GM12878 (cell line): ENCODE measurements around the gene ATG12. TPM values are rescaled to one million over a fixed set of nuclear protein-coding genes. Genes with fewer than 3 reads are reported as not detected.

Experiments used
- ATAC-seq: fragments of 200-7000 bp; cut with Tn5 transposase; 3 replicates; pipeline ENCODE4 v1.9.1; 2020; ENCODE audit warnings: mild to moderate bottlenecking, moderate library complexity
- BruUV-seq: library from RNA; stranded (reverse); fragments of 400-500 nt; replicated peaks from 2 replicates; lab custom pipeline; 2021; lab: Mats Ljungman, UMichigan
- CTCF ChIA-PET: fragments of 300-600 bp; sonication (Branson Sonifier 250); formaldehyde crosslinking; extraction: SDS; loops from one replicate; lab custom pipeline; 2021; ENCODE audit warnings: inconsistent platforms; lab: Yijun Ruan, JAX
- POLR2A ChIA-PET: fragments of 350-600 bp; formaldehyde crosslinking; extraction: SDS; loops from one replicate; lab custom pipeline; 2021; ENCODE audit warnings: inconsistent platforms; lab: Charles Lee
- RAD21 ChIA-PET: fragments of 300-600 bp; sonication (Branson Sonifier 250); formaldehyde crosslinking; loops from one replicate; lab custom pipeline; 2023; ENCODE audit warnings: antibody characterized with exemption; ENCODE audit not compliant: unreplicated experiment; lab: Charles Lee
- SMC1A ChIA-PET: fragments of 300-600 bp; sonication (Branson Sonifier 250); formaldehyde crosslinking; loops from one replicate; lab custom pipeline; 2023; ENCODE audit not compliant: unreplicated experiment, uncharacterized antibody; lab: Charles Lee
- DNase-seq: peaks from one replicate; pipeline ENCODE4 v3.0.0-alpha.2; 2011; ENCODE audit warnings: low read depth, low spot score
- FAIRE-seq: peaks from 3 replicates; lab custom pipeline; 2011; peaks lifted over from hg19 to GRCh38; lab: Jason Lieb, UNC
- H2AFZ ChIP-seq: 2 replicates; pipeline ENCODE4 v1.6.0; 2011; ENCODE audit warnings: low read depth, low read length, control low read depth; ENCODE audit not compliant: control insufficient read depth
- H3K27ac ChIP-seq: 2 replicates; pipeline ENCODE4 v1.5.1; 2011; ENCODE audit warnings: control low read depth; ENCODE audit not compliant: control insufficient read depth, insufficient read depth
- H3K27me3 ChIP-seq, 2 experiments: replicated peaks in 1 of 2; 2 replicates each; pipeline versions ENCODE4 v1.6.0 to v1.6.1; 2011; ENCODE audit warnings: low read length in 1 of 2; ENCODE audit not compliant: control insufficient read depth in 2 of 2, insufficient read depth in 2 of 2
- H3K36me3 ChIP-seq, 2 experiments: 2 replicates each; pipeline ENCODE4 v1.5.1; 2011; ENCODE audit warnings: low read length in 1 of 2; ENCODE audit not compliant: control insufficient read depth in 2 of 2, insufficient read depth in 2 of 2
- H3K4me1 ChIP-seq: 2 replicates; pipeline ENCODE4 v1.6.1; 2011; ENCODE audit warnings: mild to moderate bottlenecking, low read length, moderate library complexity, mixed read lengths; ENCODE audit not compliant: control insufficient read depth, insufficient read depth
- H3K4me2 ChIP-seq: 2 replicates; pipeline ENCODE4 v1.6.0; 2011; ENCODE audit warnings: control low read depth; ENCODE audit not compliant: control insufficient read depth, insufficient read depth
- H3K4me3 ChIP-seq: fragments of 200-600 bp; sonication (generic); 2 replicates; pipeline ENCODE4 v1.5.1; 2016
- H3K79me2 ChIP-seq: 2 replicates; pipeline ENCODE4 v1.6.0; 2011; ENCODE audit warnings: low read length; ENCODE audit not compliant: control insufficient read depth, insufficient read depth
- H3K9ac ChIP-seq: 2 replicates; pipeline ENCODE4 v1.8.0; 2011; ENCODE audit warnings: low read length, control low read depth, mixed read lengths; ENCODE audit not compliant: control insufficient read depth, insufficient read depth
- H3K9me3 ChIP-seq: replicated peaks from 3 replicates; pipeline ENCODE4 v1.5.1; 2011; ENCODE audit warnings: mild to moderate bottlenecking, low read length; ENCODE audit not compliant: control insufficient read depth, insufficient read depth
- H4K20me1 ChIP-seq: 2 replicates; pipeline ENCODE4 v1.6.0; 2011; ENCODE audit not compliant: control insufficient read depth, insufficient read depth
- EED ChIP-seq: sonication (generic); IDR thresholded peaks from 2 replicates; pipeline ENCODE4 v1.6.1; 2016; ENCODE audit warnings: antibody characterized with exemption, low read depth
- MYC ChIP-seq: IDR thresholded peaks from 2 replicates; pipeline ENCODE4 v1.6.1; 2011; ENCODE audit warnings: mild to moderate bottlenecking, low read length, moderate library complexity, inconsistent platforms; ENCODE audit not compliant: insufficient read depth, insufficient replicate concordance, insufficient read length, severe bottlenecking
- RFX5 ChIP-seq: IDR thresholded peaks from 2 replicates; pipeline ENCODE4 v1.6.1; 2011; ENCODE audit warnings: low read depth, low read length, improper control_type of control experiment
- SUPT20H ChIP-seq: IDR thresholded peaks from 2 replicates; pipeline ENCODE4 v1.6.1; 2011; ENCODE audit warnings: low read depth, mild to moderate bottlenecking, low read length, moderate library complexity, borderline replicate concordance; ENCODE audit not compliant: control insufficient read depth
- WGBS: methylation state at CpG from one replicate; pipeline ENCODE4 v1.1.6; 2016; ENCODE audit warnings: low lambda C conversion rate; ENCODE audit not compliant: insufficient replicate concordance, insufficient coverage; ENCODE audit errors: missing lambda C conversion rate; 5-methylcytosine and 5-hydroxymethylcytosine counted together
- in situ Hi-C: fragments of 300-500 bp; cut with MboI; formaldehyde crosslinking; loops from 9 replicates; pipeline ENCODE4 v1.14.3; 2018; ENCODE audit warnings: mixed read lengths
- intact Hi-C: fragments of 100-400 bp; cut with micrococcal nuclease; formaldehyde crosslinking; loops from one replicate; pipeline ENCODE4 v1.14.2; 2022; ENCODE audit not compliant: unreplicated experiment
- polyA plus RNA-seq, 11 experiments: library from polyadenylated mRNA; depleted of rRNA in 4 of 11; unstranded in 6 of 11; stranded (reverse) in 5 of 11; fragments of >200 nt; fragmentation: Nextera tagmentation in 4 of 11; fragmentation: Illumina TruSeq in 1 of 11; extraction: Ambion mirVana in 4 of 11; extraction: Trizol in 1 of 11; gene quantifications; 1 replicate in 1 of 11; 2 replicates in 10 of 11; pipeline versions ENCODE4 v1.2.1 to v1.2.3, GENCODE V29; 2011 to 2016; ENCODE audit warnings: inconsistent platforms in 2 of 11, missing spikeins in 2 of 11, low read depth in 1 of 11
- total RNA-seq, 4 experiments: library from RNA; depleted of rRNA in 3 of 4; stranded (reverse); fragments of >200 nt in 3 of 4; fragmentation: Illumina TruSeq in 1 of 4; extraction: Trizol in 1 of 4; gene quantifications; 2 replicates each; pipeline versions ENCODE4 v1.2.1 to v1.2.3, GENCODE V29; 2013 to 2021
- TF ChIP-seq, protein P1 (sequence below): fragments of 450-650 bp; IDR thresholded peaks from 2 replicates; pipeline ENCODE4 v1.6.1; 2014; ENCODE audit warnings: mild to moderate bottlenecking

Gene ATG12
- total and polyA plus RNA-seq, 10 of the 15 experiments (the other 5 are each of a cell fraction or from before 2014, with no cell fraction given) = 23.2 to 92.0 (median 58.6) TPM

DNA sequence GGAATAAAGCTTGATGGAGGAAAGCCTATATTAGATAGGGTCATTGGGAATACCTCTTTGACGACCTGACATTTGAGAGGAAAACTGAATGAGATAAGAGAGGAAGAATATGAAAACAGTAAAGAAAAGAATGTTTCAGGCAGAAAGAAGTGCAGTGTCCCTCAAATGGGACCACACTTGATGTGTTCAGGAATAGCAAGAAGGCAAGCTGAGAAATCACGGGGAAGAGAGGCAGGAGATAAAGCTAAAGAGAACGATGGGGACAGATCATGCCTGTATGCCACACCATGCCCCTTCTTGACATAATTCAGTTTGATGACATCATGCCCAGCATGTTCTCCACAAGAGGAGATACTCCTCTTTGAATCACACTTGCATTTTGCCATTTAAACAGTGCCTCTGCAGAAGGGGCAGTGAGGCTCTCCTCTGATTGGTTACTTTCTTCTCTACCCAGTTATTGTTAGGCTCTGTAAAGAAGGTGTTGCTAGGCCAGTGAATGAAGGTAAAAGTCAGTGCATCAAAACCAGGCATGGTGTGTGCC lies 8.0 kb upstream of the ATG12 start (continued):
- TF ChIP-seq SUPT20H (no peak), RFX5 (no peak), MYC (no peak)
- TF ChIP-seq, protein P1, sequence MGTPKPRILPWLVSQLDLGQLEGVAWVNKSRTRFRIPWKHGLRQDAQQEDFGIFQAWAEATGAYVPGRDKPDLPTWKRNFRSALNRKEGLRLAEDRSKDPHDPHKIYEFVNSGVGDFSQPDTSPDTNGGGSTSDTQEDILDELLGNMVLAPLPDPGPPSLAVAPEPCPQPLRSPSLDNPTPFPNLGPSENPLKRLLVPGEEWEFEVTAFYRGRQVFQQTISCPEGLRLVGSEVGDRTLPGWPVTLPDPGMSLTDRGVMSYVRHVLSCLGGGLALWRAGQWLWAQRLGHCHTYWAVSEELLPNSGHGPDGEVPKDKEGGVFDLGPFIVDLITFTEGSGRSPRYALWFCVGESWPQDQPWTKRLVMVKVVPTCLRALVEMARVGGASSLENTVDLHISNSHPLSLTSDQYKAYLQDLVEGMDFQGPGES = no peak

DNA sequence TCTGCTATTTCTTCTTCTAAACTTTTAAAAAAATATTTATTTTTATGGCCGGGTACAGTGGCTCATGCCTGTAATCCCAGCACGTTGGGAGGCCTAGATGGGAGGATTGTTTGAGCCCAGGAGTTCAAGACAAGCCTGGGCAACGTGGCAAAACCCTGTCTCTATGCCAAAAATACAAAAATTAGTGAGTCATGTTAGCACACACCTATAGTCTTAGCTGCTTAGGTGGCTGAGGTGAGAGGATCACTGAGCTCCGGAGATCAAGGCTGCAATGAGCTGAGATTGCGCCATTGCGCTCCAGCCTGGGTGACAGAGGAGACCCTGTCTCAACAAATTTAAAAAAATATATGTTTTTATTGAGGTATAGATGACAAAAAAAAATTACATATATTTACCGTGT lies 5.9 kb upstream of the ATG12 start:
- Histone ChIP-seq H3K36me3 (no peaks in the 10 kb centered on the region; a peak in 1 of 4 replicates), H3K9ac (no peak overlapping the region), H3K27me3 (no peaks in the 10 kb centered on the region), H4K20me1 (peaks cover 5% of the 10 kb centered on the region; the same call in 1 of the 2 replicates), H3K4me1 (peaks cover 15% of the 10 kb centered on the region; the same call in 1 of the 2 replicates), H3K9me3 (no peaks in the 10 kb centered on the region; the same call in 1 of the 3 replicates), H2AFZ (no peak overlapping the region), H3K79me2 (peaks cover 91% of the 10 kb centered on the region), H3K4me3 (no peak overlapping the region), H3K4me2 (no peak overlapping the region; the same call in 1 of the 2 replicates), H3K27ac (no peak overlapping the region)
- POLR2A ChIA-PET = interaction anchor here (1.0 kb wide), 1 partner anchor 221 kb away, joined by 3 read pairs; the partner anchor contains the start of gene TMED7
- TF ChIP-seq EED = no peak
- TF ChIP-seq, protein P1 = no peak
- CTCF ChIA-PET = interaction anchor here (0.6 kb wide), 1 partner anchor 90 kb away, joined by 3 read pairs; no protein-coding TSS in a partner anchor
- FAIRE-seq (no peak), ATAC-seq (no peak), DNase-seq (no peak)
- intact Hi-C loops = loop anchor here (10.0 kb wide), 1 partner anchor 1412 kb away; no protein-coding TSS in a partner anchor
- in situ Hi-C loops = loop anchor here (25.0 kb wide), 1 partner anchor 215 kb away; no protein-coding TSS in a partner anchor
- BruUV-seq = no TSS peak
- WGBS = 84% methylated on average over 7 of the region's 7 CpGs
- RAD21 ChIA-PET = no interaction called here
- SMC1A ChIA-PET = interaction anchor here (0.7 to 1.6 kb wide), 3 partner anchors 21 to 184 kb away, joined by 3 to 4 read pairs (median 3); no protein-coding TSS in a partner anchor
